HEK293T (cell line): ENCODE results near the gene PIK3R4.

ENCODE experiments used
- BHLHE40 ChIP-seq: fragments of 450-650 bp; IDR thresholded peaks from 2 replicates; pipeline ENCODE4 v1.6.1; 2016; ENCODE audit warnings: mild to moderate bottlenecking, moderate library complexity, borderline replicate concordance
- ELF4 ChIP-seq: fragments of 450-650 bp; IDR thresholded peaks from 2 replicates; pipeline ENCODE4 v1.6.1; 2017; ENCODE audit warnings: antibody characterized with exemption
- SUZ12 ChIP-seq: fragments of 450-650 bp; IDR thresholded peaks from 2 replicates; pipeline ENCODE4 v1.6.1; 2016; ENCODE audit warnings: mild to moderate bottlenecking
- ZNF384 ChIP-seq: fragments of 450-650 bp; IDR thresholded peaks from 2 replicates; pipeline ENCODE4 v1.6.1; 2016

DNA sequence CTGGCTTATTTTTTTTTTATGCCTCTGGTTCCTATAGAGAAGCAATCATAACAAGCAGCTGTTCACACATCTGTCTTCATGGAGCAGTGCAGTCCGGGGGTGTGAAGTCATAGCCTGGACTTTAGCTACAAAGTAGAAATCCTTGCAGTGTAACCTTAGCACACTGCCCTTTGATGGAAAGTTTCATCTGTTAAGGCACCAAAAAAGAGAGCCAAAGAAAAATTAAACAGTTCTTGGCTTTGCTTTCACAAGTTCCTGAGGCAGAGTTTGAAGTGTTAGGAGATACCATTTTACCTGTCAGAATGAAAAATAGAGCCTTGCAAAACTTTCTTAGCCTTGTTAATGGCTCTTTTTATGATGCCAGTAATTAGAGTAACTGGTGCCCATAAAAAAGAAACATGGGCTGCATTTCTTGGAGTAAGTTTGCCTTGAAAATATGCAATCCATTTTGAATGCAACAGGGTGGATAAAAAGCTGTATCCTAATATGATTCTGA lies 84.1 kb downstream of the PIK3R4 start:
- TF ChIP-seq ZNF384 (no peak), ELF4 (no peak), SUZ12 (no peak), BHLHE40 (no peak)
